Measurements from ENCODE around the gene PDP2.

Gene PDP2

DNA sequence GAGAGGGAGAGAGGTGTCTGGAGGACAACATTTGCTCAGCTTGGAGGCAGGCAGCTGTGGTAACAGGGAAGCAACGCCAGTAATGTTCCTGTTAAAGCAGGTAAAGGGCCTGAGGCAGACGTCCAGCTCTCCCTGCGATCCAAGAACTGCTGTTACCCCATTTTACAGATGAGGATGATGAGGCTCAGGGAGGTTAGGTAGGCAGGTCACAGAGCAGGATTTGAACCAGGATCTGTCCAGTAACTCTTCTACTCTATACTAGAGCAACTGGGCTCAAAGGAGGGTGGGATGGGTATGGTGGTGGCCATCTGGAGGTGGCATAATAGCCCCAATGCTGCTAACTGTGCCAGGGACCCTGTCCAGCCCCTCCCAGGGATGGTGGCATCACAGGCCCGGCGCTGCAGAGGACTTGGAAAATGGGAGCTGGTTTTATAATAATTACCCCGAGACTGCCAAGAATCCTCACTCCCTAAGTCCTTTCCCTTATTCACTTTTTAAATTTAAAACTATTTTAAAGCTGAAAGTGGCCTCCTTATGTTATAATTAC, 24.1 kb upstream of the PDP2 start:
- no peak for TF ChIP-seq EZH2 (IDR thresholded peaks at IDR 0.05; ENCODE audit: borderline replicate concordance, low read length)
- no peak for TF ChIP-seq CTCF (IDR thresholded peaks at IDR 0.05; ENCODE audit: low read length)
- Histone ChIP-seq H3K79me2 (ENCODE audit: insufficient read depth, low read length) (no peaks in the 10 kb centered on the region), H4K20me1 (ENCODE audit: insufficient read depth, low read length) (no peaks in the 10 kb centered on the region), H3F3A (ENCODE audit: insufficient read depth, low read length) (no peaks in the 10 kb centered on the region), H3K4me1 (ENCODE audit: insufficient read depth, low read length, severe bottlenecking) (no peaks in the 10 kb centered on the region), H2AFZ (ENCODE audit: low read length) (no peak overlapping the region), H3K4me3 (ENCODE audit: low read depth, low read length, poor library complexity, severe bottlenecking) (no peak overlapping the region), H3K27ac (ENCODE audit: low read depth, low read length, poor library complexity, severe bottlenecking) (no peak overlapping the region), H3K9me2 (ENCODE audit: low read depth, low read length) (no peaks in the 10 kb centered on the region), H3K9me3 (ENCODE audit: low read length) (no peaks in the 10 kb centered on the region), H3K9ac (ENCODE audit: low read length) (no peak overlapping the region), H3K36me3 (ENCODE audit: insufficient read depth, low read length) (no peaks in the 10 kb centered on the region), H3K4me2 (ENCODE audit: low read length) (no peak overlapping the region), H3K27me3 (ENCODE audit: insufficient read depth, low read length) (no peaks in the 10 kb centered on the region)

GRCh38 chr16:66856801-66857200, 23.5 kb upstream of the PDP2 start:
- Histone ChIP-seq H3K27ac (ENCODE audit: low read depth, low read length, poor library complexity, severe bottlenecking) (no peak overlapping the region), H3F3A (ENCODE audit: insufficient read depth, low read length) (no peaks in the 10 kb centered on the region), H3K9me3 (ENCODE audit: low read length) (no peaks in the 10 kb centered on the region), H3K36me3 (ENCODE audit: insufficient read depth, low read length) (no peaks in the 10 kb centered on the region), H3K79me2 (ENCODE audit: insufficient read depth, low read length) (no peaks in the 10 kb centered on the region), H3K4me3 (ENCODE audit: low read depth, low read length, poor library complexity, severe bottlenecking) (no peak overlapping the region), H3K4me2 (ENCODE audit: low read length) (no peak overlapping the region), H3K27me3 (ENCODE audit: insufficient read depth, low read length) (no peaks in the 10 kb centered on the region), H3K4me1 (ENCODE audit: insufficient read depth, low read length, severe bottlenecking) (no peaks in the 10 kb centered on the region), H3K9me2 (ENCODE audit: low read depth, low read length) (no peaks in the 10 kb centered on the region), H2AFZ (ENCODE audit: low read length) (no peak overlapping the region), H4K20me1 (ENCODE audit: insufficient read depth, low read length) (no peaks in the 10 kb centered on the region), H3K9ac (ENCODE audit: low read length) (no peak overlapping the region)
- no peak for TF ChIP-seq EZH2 (IDR thresholded peaks at IDR 0.05; ENCODE audit: borderline replicate concordance, low read length)
- TF ChIP-seq CTCF (IDR thresholded peaks at IDR 0.05; ENCODE audit: low read length): no peak

- Histone ChIP-seq H3K79me2 (ENCODE audit: insufficient read depth, low read length) (no peaks in the 10 kb centered on the region), H3F3A (ENCODE audit: insufficient read depth, low read length) (no peaks in the 10 kb centered on the region), H3K9ac (ENCODE audit: low read length) (no peak overlapping the region), H3K4me2 (ENCODE audit: low read length) (no peak overlapping the region), H3K36me3 (ENCODE audit: insufficient read depth, low read length) (no peaks in the 10 kb centered on the region), H3K27ac (ENCODE audit: low read depth, low read length, poor library complexity, severe bottlenecking) (no peak overlapping the region), H3K9me2 (ENCODE audit: low read depth, low read length) (no peaks in the 10 kb centered on the region), H4K20me1 (ENCODE audit: insufficient read depth, low read length) (no peaks in the 10 kb centered on the region), H3K9me3 (ENCODE audit: low read length) (no peaks in the 10 kb centered on the region), H3K4me1 (ENCODE audit: insufficient read depth, low read length, severe bottlenecking) (no peaks in the 10 kb centered on the region), H2AFZ (ENCODE audit: low read length) (no peak overlapping the region), H3K4me3 (ENCODE audit: low read depth, low read length, poor library complexity, severe bottlenecking) (no peak overlapping the region), H3K27me3 (ENCODE audit: insufficient read depth, low read length) (no peaks in the 10 kb centered on the region)
- TF ChIP-seq EZH2 (IDR thresholded peaks at IDR 0.05; ENCODE audit: borderline replicate concordance, low read length): no peak
- no peak for TF ChIP-seq CTCF (IDR thresholded peaks at IDR 0.05; ENCODE audit: low read length)
Observed at GRCh38 chr16:66857437-66857836, 22.9 kb upstream of the PDP2 start.

Measured in OCI-LY1 (cell line).